Keratinocyte (primary cell): ENCODE data around the gene SLC7A4. TPM values are rescaled to one million over a fixed set of nuclear protein-coding genes. Genes with fewer than 3 reads are reported as not detected.

Experiments
- DNase-seq: peaks from one replicate; pipeline ENCODE4 v3.0.0-alpha.2; 2011; ENCODE audit warnings: low read depth, missing footprints, low spot score
- FAIRE-seq: peaks from 2 replicates; lab custom pipeline; 2011; peaks lifted over from hg19 to GRCh38; lab: Jason Lieb, UNC
- H2AFZ ChIP-seq: 2 replicates; pipeline ENCODE4 v1.6.0; 2012; ENCODE audit warnings: low read length, control low read depth, inconsistent platforms; ENCODE audit not compliant: control insufficient read depth
- H3K27ac ChIP-seq: 2 replicates; pipeline ENCODE4 v1.5.1; 2011; ENCODE audit warnings: low read length; ENCODE audit not compliant: control insufficient read depth, insufficient read depth
- H3K27me3 ChIP-seq: 3 replicates; pipeline ENCODE4 v1.6.0; 2011; ENCODE audit warnings: low read length; ENCODE audit not compliant: control insufficient read depth, insufficient read depth; ENCODE audit errors: extremely low read depth
- H3K36me3 ChIP-seq, 2 experiments: 2 replicates in 1 of 2; 3 replicates in 1 of 2; pipeline ENCODE4 v1.5.1; 2011; ENCODE audit warnings: low read length in 2 of 2, mild to moderate bottlenecking in 1 of 2; ENCODE audit not compliant: control insufficient read depth in 2 of 2, insufficient read depth in 2 of 2; ENCODE audit errors: extremely low read depth in 1 of 2
- H3K4me1 ChIP-seq: 3 replicates; pipeline ENCODE4 v1.5.1; 2011; ENCODE audit warnings: low read length; ENCODE audit not compliant: control insufficient read depth, insufficient read depth; ENCODE audit errors: extremely low read depth
- H3K4me2 ChIP-seq: 3 replicates; pipeline ENCODE4 v1.6.0; 2011; ENCODE audit warnings: low read depth, low read length; ENCODE audit not compliant: control insufficient read depth, insufficient read depth; ENCODE audit errors: extremely low read depth
- H3K4me3 ChIP-seq, 3 experiments: fragments of 200-600 bp in 1 of 3; sonication (generic) in 1 of 3; 2 replicates in 2 of 3; 3 replicates in 1 of 3; pipeline ENCODE4 v1.5.1; 2011 to 2016; ENCODE audit warnings: low read length in 3 of 3, mild to moderate bottlenecking in 3 of 3, control low read depth in 2 of 3, inconsistent platforms in 1 of 3, low read depth in 1 of 3, mixed read lengths in 1 of 3, mixed run types in 1 of 3, moderate library complexity in 1 of 3; ENCODE audit not compliant: control insufficient read depth in 2 of 3, insufficient read depth in 2 of 3; ENCODE audit errors: extremely low read depth in 1 of 3
- H3K79me2 ChIP-seq: 2 replicates; pipeline ENCODE4 v1.6.0; 2012; ENCODE audit warnings: low read length; ENCODE audit not compliant: control insufficient read depth, insufficient read depth
- H3K9ac ChIP-seq: 3 replicates; pipeline ENCODE4 v1.6.0; 2011; ENCODE audit warnings: low read length; ENCODE audit not compliant: control insufficient read depth, insufficient read depth; ENCODE audit errors: extremely low read depth
- H3K9me1 ChIP-seq: 3 replicates; pipeline ENCODE4 v1.6.0; 2011; ENCODE audit warnings: low read length; ENCODE audit not compliant: control insufficient read depth, insufficient read depth; ENCODE audit errors: extremely low read depth
- H3K9me3 ChIP-seq: 2 replicates; pipeline ENCODE4 v1.5.1; 2012; ENCODE audit warnings: low read depth, low read length; ENCODE audit not compliant: control insufficient read depth
- H4K20me1 ChIP-seq: 3 replicates; pipeline ENCODE4 v1.6.0; 2011; ENCODE audit warnings: low read length; ENCODE audit not compliant: control insufficient read depth, insufficient read depth; ENCODE audit errors: extremely low read depth
- CTCF ChIP-seq, 3 experiments: IDR thresholded peaks in 1 of 3; conservative IDR thresholded peaks in 1 of 3; optimal IDR thresholded peaks in 1 of 3; 2 replicates in 2 of 3; 3 replicates in 1 of 3; pipeline versions ENCODE3 to v1.5.1; 2011; ENCODE audit warnings: low read length in 3 of 3, mild to moderate bottlenecking in 3 of 3, moderate library complexity in 2 of 3, control low read depth in 1 of 3, inconsistent platforms in 1 of 3; ENCODE audit not compliant: insufficient read depth in 2 of 3; ENCODE audit errors: extremely low read depth in 1 of 3
- EZH2 ChIP-seq: IDR thresholded peaks from one replicate; pipeline ENCODE4 v1.6.1; 2012; ENCODE audit warnings: inconsistent platforms, mild to moderate bottlenecking, low read length, moderate library complexity
- dilution Hi-C: fragments of 300-500 bp; cut with MboI; formaldehyde crosslinking; loops from one replicate; pipeline ENCODE4 v1.7.0; 2020; ENCODE audit warnings: low sequenced_read_pairs; ENCODE audit not compliant: extremely low pct_ligation_motif_present
- polyA plus RNA-seq, 5 experiments: library from polyadenylated mRNA; depleted of rRNA in 3 of 5; stranded (reverse) in 3 of 5; stranded (forward) in 1 of 5; unstranded in 1 of 5; fragments of >200 nt; gene quantifications; 1 replicate in 1 of 5; 2 replicates in 3 of 5; 3 replicates in 1 of 5; pipeline versions ENCODE4 v1.2.1 to v1.2.3, GENCODE V29; 2011 to 2012; ENCODE audit warnings: missing spikeins in 2 of 5, low read depth in 1 of 5, low replicate concordance in 1 of 5

Gene SLC7A4
- polyA plus RNA-seq, 1 donor (not counting 4 experiments of a cell fraction or from before 2014, with no cell fraction given), result 0.10 TPM

GRCh38 chr22:21043860-21044535, 11.6 kb upstream of the SLC7A4 start:
- FAIRE-seq (no peak), DNase-seq (no peak)
- no peaks in the 10 kb centered on the region for H3K9me3 ChIP-seq
- no peaks in the 10 kb centered on the region for H3K36me3 ChIP-seq
- no peaks in the 10 kb centered on the region for H3K27me3 ChIP-seq
- TF ChIP-seq EZH2 (no peak), CTCF (optimal IDR thresholded peaks at IDR 0.05 in 1 of 3, IDR thresholded peaks at IDR 0.05 in 1 of 3, conservative IDR thresholded peaks at IDR 0.05 in 1 of 3; ENCODE audit: extremely low read depth in 1 of 3, insufficient read depth in 2 of 3, low read length in 3 of 3) (no peak)
- H4K20me1 ChIP-seq, result no peaks in the 10 kb centered on the region
- no peak overlapping the region for H3K4me3 ChIP-seq
- H3K9me1 ChIP-seq, result no peaks in the 10 kb centered on the region
- peaks cover 18% of the 10 kb centered on the region for H3K4me1 ChIP-seq
- H2AFZ ChIP-seq, result no peak overlapping the region
- H3K79me2 ChIP-seq, result no peaks in the 10 kb centered on the region
- no peak overlapping the region for H3K4me2 ChIP-seq
- no peak overlapping the region for H3K27ac ChIP-seq
- no peak overlapping the region for H3K9ac ChIP-seq
- dilution Hi-C loops, result no loop called here

GRCh38 chr22:21042978-21043859, 10.9 kb upstream of the SLC7A4 start:
- no peaks in the 10 kb centered on the region for H3K36me3 ChIP-seq
- no peaks in the 10 kb centered on the region for H3K9me3 ChIP-seq
- H3K4me2 ChIP-seq, result no peak overlapping the region
- no peak for FAIRE-seq
- TF ChIP-seq EZH2 (no peak), CTCF (optimal IDR thresholded peaks at IDR 0.05 in 1 of 3, IDR thresholded peaks at IDR 0.05 in 1 of 3, conservative IDR thresholded peaks at IDR 0.05 in 1 of 3; ENCODE audit: extremely low read depth in 1 of 3, insufficient read depth in 2 of 3, low read length in 3 of 3) (no peak)
- no peak overlapping the region for H2AFZ ChIP-seq
- DNase-seq, result no peak
- H3K4me1 ChIP-seq, result peaks cover 18% of the 10 kb centered on the region
- H3K9me1 ChIP-seq, result no peaks in the 10 kb centered on the region
- H3K4me3 ChIP-seq, result no peak overlapping the region
- H3K79me2 ChIP-seq, result no peaks in the 10 kb centered on the region
- no peak overlapping the region for H3K27ac ChIP-seq
- dilution Hi-C loops, result no loop called here
- H4K20me1 ChIP-seq, result no peaks in the 10 kb centered on the region
- H3K9ac ChIP-seq, result no peak overlapping the region
- no peaks in the 10 kb centered on the region for H3K27me3 ChIP-seq
